Measurements from ENCODE around the gene LRRC43. TPM values are rescaled to one million over a fixed set of nuclear protein-coding genes. Genes with fewer than 3 reads are reported as not detected.

The LRRC43 gene
- total RNA-seq, 1 donor, result 2.9 TPM

GRCh38 chr12:122158700-122159285 is 24.1 kb upstream of the LRRC43 start:
- no peaks in the 10 kb centered on the region for H3K36me3 ChIP-seq (ENCODE audit: insufficient read depth, low read length)
- TF ChIP-seq CTCF (IDR thresholded peaks at IDR 0.05; ENCODE audit: extremely low read depth, low read depth, low read length), result no peak

GRCh38 chr12:122159882-122160281 is 23.0 kb upstream of the LRRC43 start:
- Histone ChIP-seq H3K27ac (ENCODE audit: low read depth, low read length) (no peak overlapping the region), H2AFZ (ENCODE audit: low read length) (no peak overlapping the region), H3K4me2 (ENCODE audit: insufficient read depth, low read length) (no peak overlapping the region), H3K27me3 (ENCODE audit: insufficient read depth, low read length) (peaks cover 3% of the 10 kb centered on the region), H3K4me3 (ENCODE audit: insufficient read depth, low read length) (no peak overlapping the region), H3K36me3 (ENCODE audit: insufficient read depth, low read length) (no peaks in the 10 kb centered on the region), H3K9me3 (ENCODE audit: low read depth, low read length) (no peaks in the 10 kb centered on the region), H4K20me1 (ENCODE audit: insufficient read depth, low read length) (no peaks in the 10 kb centered on the region), H3K4me1 (ENCODE audit: insufficient read depth, low read length) (no peaks in the 10 kb centered on the region), H3K79me2 (ENCODE audit: insufficient read depth, low read length) (no peaks in the 10 kb centered on the region)
- no peak for DNase-seq (ENCODE audit: insufficient read length, low spot score, missing footprints)
- TF ChIP-seq CTCF (IDR thresholded peaks at IDR 0.05; ENCODE audit: extremely low read depth, low read depth, low read length), result no peak

More at GRCh38 chr12:122158700-122159285, 24.1 kb upstream of the LRRC43 start:
- peaks cover 3% of the 10 kb centered on the region for H3K27me3 ChIP-seq (ENCODE audit: insufficient read depth, low read length)
- no peak overlapping the region for H3K4me2 ChIP-seq (ENCODE audit: insufficient read depth, low read length)
- H3K4me3 ChIP-seq (ENCODE audit: insufficient read depth, low read length), result no peak overlapping the region
- no peak overlapping the region for H3K27ac ChIP-seq (ENCODE audit: low read depth, low read length)
- no peak overlapping the region for H2AFZ ChIP-seq (ENCODE audit: low read length)
- H3K9me3 ChIP-seq (ENCODE audit: low read depth, low read length), result no peaks in the 10 kb centered on the region
- H4K20me1 ChIP-seq (ENCODE audit: insufficient read depth, low read length), result no peaks in the 10 kb centered on the region
- H3K79me2 ChIP-seq (ENCODE audit: insufficient read depth, low read length), result no peaks in the 10 kb centered on the region
- H3K4me1 ChIP-seq (ENCODE audit: insufficient read depth, low read length), result no peaks in the 10 kb centered on the region
- DNase-seq (ENCODE audit: insufficient read length, low spot score, missing footprints), result no peak

GRCh38 chr12:122160761-122161160 is 22.2 kb upstream of the LRRC43 start:
- no peaks in the 10 kb centered on the region for H3K9me3 ChIP-seq (ENCODE audit: low read depth, low read length)
- H3K36me3 ChIP-seq (ENCODE audit: insufficient read depth, low read length), result no peaks in the 10 kb centered on the region
- H3K4me2 ChIP-seq (ENCODE audit: insufficient read depth, low read length), result no peak overlapping the region
- no peak overlapping the region for H3K27ac ChIP-seq (ENCODE audit: low read depth, low read length)
- H3K79me2 ChIP-seq (ENCODE audit: insufficient read depth, low read length), result no peaks in the 10 kb centered on the region
- no peak for DNase-seq (ENCODE audit: insufficient read length, low spot score, missing footprints)
- TF ChIP-seq CTCF (IDR thresholded peaks at IDR 0.05; ENCODE audit: extremely low read depth, low read depth, low read length), result no peak
- no peak overlapping the region for H3K4me3 ChIP-seq (ENCODE audit: insufficient read depth, low read length)
- no peaks in the 10 kb centered on the region for H4K20me1 ChIP-seq (ENCODE audit: insufficient read depth, low read length)
- H3K4me1 ChIP-seq (ENCODE audit: insufficient read depth, low read length), result no peaks in the 10 kb centered on the region
- H2AFZ ChIP-seq (ENCODE audit: low read length), result no peak overlapping the region
- H3K27me3 ChIP-seq (ENCODE audit: insufficient read depth, low read length), result peaks cover 8% of the 10 kb centered on the region

- no peaks in the 10 kb centered on the region for H3K36me3 ChIP-seq (ENCODE audit: insufficient read depth, low read length)
- no peak for TF ChIP-seq CTCF (IDR thresholded peaks at IDR 0.05; ENCODE audit: extremely low read depth, low read depth, low read length)
These were observed 21.2 kb upstream of the LRRC43 start for GRCh38 chr12:122161682-122162081.

More at GRCh38 chr12:122161682-122162081, 21.2 kb upstream of the LRRC43 start:
- Histone ChIP-seq H3K4me3 (ENCODE audit: insufficient read depth, low read length) (no peak overlapping the region), H3K27me3 (ENCODE audit: insufficient read depth, low read length) (peaks cover 5% of the 10 kb centered on the region), H3K4me2 (ENCODE audit: insufficient read depth, low read length) (no peak overlapping the region), H3K79me2 (ENCODE audit: insufficient read depth, low read length) (no peaks in the 10 kb centered on the region), H3K9me3 (ENCODE audit: low read depth, low read length) (no peaks in the 10 kb centered on the region), H2AFZ (ENCODE audit: low read length) (no peak overlapping the region), H3K4me1 (ENCODE audit: insufficient read depth, low read length) (no peaks in the 10 kb centered on the region), H3K27ac (ENCODE audit: low read depth, low read length) (no peak overlapping the region), H4K20me1 (ENCODE audit: insufficient read depth, low read length) (no peaks in the 10 kb centered on the region)
- no peak for DNase-seq (ENCODE audit: insufficient read length, low spot score, missing footprints)
